WERI-Rb-1 (cell line): ENCODE results near the gene IL3RA.
"Not testable (repeated sequence)": the region's sequence is repeated elsewhere in the genome, so short reads cannot be mapped to it uniquely, and the experiment has no call there.

ENCODE experiments used
- DNase-seq: peaks from one replicate; pipeline ENCODE4 v3.0.0-alpha.2; 2020
- H3K27ac ChIP-seq: fragments of 250-450 bp; sonication (Bioruptor Pico); 2 replicates; pipeline ENCODE4 v1.5.1; 2020; ENCODE audit warnings: mild to moderate bottlenecking, moderate library complexity
- H3K27me3 ChIP-seq: fragments of 250-450 bp; sonication (Bioruptor Pico); 2 replicates; pipeline ENCODE4 v1.5.1; 2021; ENCODE audit warnings: mild to moderate bottlenecking, low read depth, moderate library complexity; ENCODE audit not compliant: insufficient read depth, severe bottlenecking
- H3K36me3 ChIP-seq: fragments of 250-450 bp; sonication (Bioruptor Pico); 2 replicates; pipeline ENCODE4 v1.5.1; 2020; ENCODE audit warnings: mild to moderate bottlenecking, moderate library complexity
- H3K4me3 ChIP-seq: 2 replicates; pipeline ENCODE4 v1.5.1; 2011; ENCODE audit warnings: low read depth, mild to moderate bottlenecking, control low read depth, low read length
- H3K9me3 ChIP-seq: fragments of 250-450 bp; sonication (Bioruptor Pico); 2 replicates; pipeline ENCODE4 v1.5.1; 2021; ENCODE audit warnings: mild to moderate bottlenecking, moderate library complexity; ENCODE audit not compliant: severe bottlenecking
- TF ChIP-seq, protein P1 (sequence below): IDR thresholded peaks from 2 replicates; pipeline ENCODE4 v1.5.1; 2011; ENCODE audit warnings: low read depth, mild to moderate bottlenecking, control low read depth, inconsistent platforms, low read length

The IL3RA gene

DNA sequence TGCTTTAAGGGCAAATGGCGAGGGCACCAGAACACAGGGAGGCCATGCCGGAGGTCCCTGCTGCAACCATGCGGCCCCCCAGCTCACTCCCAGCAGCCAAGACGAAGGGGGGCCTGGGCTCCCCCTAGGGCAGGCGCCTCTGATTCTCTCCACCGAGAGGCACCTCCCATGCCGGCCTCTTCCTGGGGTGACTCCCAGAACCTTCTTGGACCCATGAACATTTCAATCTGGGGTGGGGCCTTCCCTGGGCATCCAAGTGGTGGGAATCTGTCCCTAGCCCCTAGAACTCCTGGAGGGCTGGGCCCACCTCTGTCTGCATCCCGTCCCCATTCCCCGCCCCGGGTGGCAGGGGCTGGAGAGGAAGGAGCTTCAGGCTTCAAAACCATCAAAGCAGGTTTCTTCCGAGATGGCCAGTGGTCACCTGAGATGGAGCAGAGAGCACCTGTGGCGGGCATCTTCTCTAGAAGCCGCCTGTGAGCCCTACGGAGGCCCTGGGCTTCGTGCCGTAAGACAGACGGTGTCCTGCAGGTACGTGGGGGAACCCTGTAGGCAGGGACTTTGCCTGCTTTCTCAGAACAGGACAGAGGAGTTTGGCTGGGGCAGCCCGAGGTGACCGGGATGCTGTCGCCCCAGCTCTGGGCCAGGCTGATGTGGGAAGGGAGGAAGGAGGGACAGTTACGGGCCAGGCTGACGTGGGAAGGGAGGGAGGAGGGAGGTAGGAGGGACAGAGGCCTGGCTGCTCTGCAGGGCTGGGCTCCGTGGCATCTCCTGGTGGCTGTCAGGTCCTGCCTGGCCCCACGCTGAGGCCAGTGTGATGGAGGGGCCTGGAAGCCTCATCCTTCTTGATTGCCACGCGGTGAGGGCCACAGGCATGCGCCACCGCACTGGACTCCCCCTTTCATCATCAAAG lies 62.1 kb downstream of the IL3RA start:
- TF ChIP-seq, protein P1, sequence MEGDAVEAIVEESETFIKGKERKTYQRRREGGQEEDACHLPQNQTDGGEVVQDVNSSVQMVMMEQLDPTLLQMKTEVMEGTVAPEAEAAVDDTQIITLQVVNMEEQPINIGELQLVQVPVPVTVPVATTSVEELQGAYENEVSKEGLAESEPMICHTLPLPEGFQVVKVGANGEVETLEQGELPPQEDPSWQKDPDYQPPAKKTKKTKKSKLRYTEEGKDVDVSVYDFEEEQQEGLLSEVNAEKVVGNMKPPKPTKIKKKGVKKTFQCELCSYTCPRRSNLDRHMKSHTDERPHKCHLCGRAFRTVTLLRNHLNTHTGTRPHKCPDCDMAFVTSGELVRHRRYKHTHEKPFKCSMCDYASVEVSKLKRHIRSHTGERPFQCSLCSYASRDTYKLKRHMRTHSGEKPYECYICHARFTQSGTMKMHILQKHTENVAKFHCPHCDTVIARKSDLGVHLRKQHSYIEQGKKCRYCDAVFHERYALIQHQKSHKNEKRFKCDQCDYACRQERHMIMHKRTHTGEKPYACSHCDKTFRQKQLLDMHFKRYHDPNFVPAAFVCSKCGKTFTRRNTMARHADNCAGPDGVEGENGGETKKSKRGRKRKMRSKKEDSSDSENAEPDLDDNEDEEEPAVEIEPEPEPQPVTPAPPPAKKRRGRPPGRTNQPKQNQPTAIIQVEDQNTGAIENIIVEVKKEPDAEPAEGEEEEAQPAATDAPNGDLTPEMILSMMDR = no peak
- Histone ChIP-seq H3K9me3 (no peaks in the 10 kb centered on the region), H3K36me3 (peaks cover 70% of the 10 kb centered on the region), H3K27ac (no peak overlapping the region), H3K27me3 (no peaks in the 10 kb centered on the region), H3K4me3 (no peak overlapping the region)
- DNase-seq = no peak

DNA sequence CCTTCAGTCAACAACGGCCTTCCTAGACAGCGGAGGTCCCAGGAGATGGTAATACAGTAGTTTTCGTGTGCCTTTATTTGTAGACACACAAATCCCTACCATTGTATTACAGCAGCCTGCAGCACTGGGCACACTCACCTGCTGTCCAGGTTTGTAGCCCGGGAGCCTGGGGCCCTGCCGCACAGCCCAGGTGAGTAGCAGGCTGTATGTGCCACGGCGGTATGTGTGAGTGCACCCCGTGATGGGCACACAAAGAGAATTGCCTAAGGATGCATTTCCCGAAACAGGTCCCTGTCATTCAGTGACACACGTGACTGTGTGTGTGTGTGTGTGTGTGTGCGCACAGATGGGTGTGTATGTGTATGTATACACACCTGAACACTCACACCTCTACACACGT lies 63.5 kb downstream of the IL3RA start:
- DNase-seq = no peak
- Histone ChIP-seq H3K9me3 (no peaks in the 10 kb centered on the region), H3K27ac (no peak overlapping the region), H3K4me3 (no peak overlapping the region), H3K36me3 (peaks cover 68% of the 10 kb centered on the region), H3K27me3 (no peaks in the 10 kb centered on the region)
- TF ChIP-seq, protein P1 = no peak

DNA sequence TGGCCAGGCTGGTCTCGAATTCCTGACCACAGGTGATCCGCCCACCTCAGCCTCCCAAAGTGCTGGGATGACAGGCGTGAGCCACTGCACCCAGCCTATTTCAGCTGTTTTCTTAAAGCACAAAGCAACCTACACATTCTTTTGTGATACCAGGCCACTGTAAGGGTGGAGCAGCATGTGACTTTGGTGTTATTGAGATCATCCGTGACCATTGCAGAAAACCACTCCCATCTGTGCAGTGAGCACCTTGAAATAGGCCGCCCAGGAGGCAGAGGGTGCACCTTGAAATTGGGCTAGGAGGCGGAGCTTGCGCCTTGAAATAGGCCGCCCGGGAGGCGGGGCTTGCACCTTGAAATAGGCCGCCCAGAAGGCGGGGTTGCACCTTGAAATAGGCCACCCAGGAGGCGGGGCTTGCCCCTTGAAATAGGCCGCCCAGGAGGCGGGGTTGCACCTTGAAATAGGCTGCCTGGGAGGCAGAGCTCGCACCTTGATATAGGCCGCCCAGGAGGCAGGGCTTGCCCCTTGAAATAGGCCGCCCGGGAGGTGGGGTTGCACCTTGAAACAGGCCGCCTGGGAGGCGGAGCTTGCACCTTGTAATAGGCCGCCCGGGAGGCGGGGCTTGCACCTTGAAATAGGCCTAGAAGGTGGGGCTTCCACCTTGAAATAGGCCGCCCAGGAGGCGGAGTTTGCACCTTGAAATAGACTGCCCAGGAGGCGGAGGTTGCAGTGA lies 64.3 kb downstream of the IL3RA start:
- Histone ChIP-seq H3K36me3 (peaks cover 62% of the 10 kb centered on the region), H3K4me3 (no peak overlapping the region), H3K9me3 (no peaks in the 10 kb centered on the region), H3K27ac (no peak overlapping the region; the same call in 1 of the 2 replicates), H3K27me3 (no peaks in the 10 kb centered on the region)
- DNase-seq = peak; percentile 45
- TF ChIP-seq, protein P1 = no peak

DNA sequence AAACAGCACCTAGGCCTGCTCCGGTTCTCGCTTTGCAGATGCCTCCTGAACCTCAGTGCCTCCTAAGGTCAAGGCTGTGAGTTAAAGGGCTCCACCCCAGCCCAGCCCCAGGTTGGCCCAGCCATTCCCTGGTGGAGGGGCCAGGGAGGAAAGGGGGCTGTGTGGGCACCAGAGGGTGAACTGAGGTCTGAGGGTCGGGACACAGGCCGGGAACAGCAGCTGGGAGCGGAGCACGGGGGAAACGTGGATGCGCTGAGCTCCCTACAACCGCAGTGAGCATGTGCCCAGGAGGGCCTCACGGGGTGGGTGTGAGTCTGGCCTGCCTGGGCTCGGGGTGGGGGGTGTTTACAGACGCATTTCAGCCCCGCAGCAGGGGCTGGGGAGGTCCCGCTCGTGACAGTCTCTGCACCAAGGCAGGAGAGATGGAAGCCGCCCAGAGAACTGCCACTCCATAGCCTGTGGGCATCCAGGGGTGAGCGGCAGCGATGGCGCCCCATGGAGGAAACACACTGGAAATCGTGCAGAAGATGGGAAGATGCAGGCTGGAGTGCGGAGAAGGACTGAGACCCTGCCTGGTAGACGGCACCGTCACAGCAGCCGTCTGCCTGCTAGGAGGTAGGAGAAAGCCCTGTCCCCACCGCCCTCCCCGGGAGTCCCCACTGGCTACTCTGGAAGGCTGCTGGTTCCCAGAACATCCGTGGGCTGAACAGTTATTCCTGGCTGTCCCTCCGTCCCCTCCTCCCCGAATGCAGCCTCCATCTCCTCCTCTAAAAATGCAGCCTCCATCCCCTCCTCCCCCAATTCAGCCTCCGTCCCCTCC lies 65.2 kb downstream of the IL3RA start:
- H3K4me3 ChIP-seq = no peak overlapping the region
- DNase-seq = no peak
- TF ChIP-seq, protein P1 = no peak
- peaks cover 53% of the 10 kb centered on the region for H3K36me3 ChIP-seq
- no peaks in the 10 kb centered on the region for H3K9me3 ChIP-seq
- no peaks in the 10 kb centered on the region for H3K27me3 ChIP-seq
- H3K27ac ChIP-seq = no peak overlapping the region

DNA sequence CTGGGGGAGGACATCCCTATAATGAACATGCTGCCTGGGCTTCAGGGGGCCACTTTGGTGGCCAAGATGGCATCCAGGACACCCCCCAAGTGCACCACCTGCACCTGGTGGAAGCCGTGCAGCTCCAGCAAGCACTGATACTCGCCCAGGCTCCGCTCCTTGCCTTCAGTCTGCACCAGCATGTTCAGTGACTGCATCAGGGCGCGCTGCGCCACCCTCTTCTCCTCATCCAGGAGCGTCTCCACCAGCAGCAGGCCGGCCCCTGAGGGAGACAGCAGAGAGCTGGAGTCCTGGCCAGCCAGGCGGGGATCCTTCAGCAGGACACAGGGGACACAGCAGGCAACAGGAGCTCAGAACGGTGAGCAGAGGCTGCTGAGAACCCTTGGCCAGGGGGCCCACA lies 66.6 kb downstream of the IL3RA start:
- TF ChIP-seq, protein P1 = no peak

DNA sequence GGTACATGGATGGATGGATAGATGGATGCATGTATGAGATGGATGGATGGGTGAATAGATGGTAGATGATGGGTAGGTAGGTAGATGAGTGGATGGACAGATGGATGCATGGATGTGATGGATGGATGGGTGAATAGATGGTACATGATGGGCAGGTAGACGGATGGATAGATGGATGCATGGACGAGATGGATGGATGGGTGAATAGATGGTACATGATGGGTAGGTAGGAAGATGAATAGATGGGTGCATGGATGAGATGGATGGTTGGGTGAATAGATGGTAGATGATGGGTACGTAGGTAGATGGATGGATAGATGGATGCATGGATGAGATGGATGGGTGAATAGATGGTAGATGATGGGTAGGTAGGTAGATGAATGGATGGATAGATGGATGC lies 67.3 kb downstream of the IL3RA start:
- not testable (repeated sequence) for DNase-seq, H3K27me3 ChIP-seq, H3K27ac ChIP-seq, H3K4me3 ChIP-seq, H3K9me3 ChIP-seq
- peaks cover 47% of the 10 kb centered on the region for H3K36me3 ChIP-seq

More for the DNA sequence above, 66.6 kb downstream of the IL3RA start:
- no peak overlapping the region for H3K4me3 ChIP-seq
- no peaks in the 10 kb centered on the region for H3K9me3 ChIP-seq
- peaks cover 54% of the 10 kb centered on the region for H3K36me3 ChIP-seq
- H3K27ac ChIP-seq = no peak overlapping the region
- H3K27me3 ChIP-seq = no peaks in the 10 kb centered on the region
- DNase-seq = no peak

DNA sequence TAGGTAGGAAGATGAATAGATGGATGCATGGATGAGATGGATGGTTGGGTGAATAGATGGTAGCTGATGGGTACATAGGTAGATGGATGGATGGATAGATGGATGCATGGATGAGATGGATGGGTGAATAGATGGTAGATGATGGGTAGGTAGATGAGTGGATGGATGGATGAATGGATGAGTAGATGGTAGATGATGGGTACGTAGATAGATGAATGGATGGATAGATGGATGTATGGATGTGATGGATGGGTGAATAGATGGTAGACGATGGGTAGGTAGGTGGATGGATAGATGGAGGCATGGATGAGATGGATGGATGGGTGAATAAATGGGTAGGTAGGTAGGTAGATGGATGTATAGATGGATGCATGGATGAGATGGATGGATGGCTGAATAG lies 69.2 kb downstream of the IL3RA start:
- not testable (repeated sequence) for H3K4me3 ChIP-seq, H3K9me3 ChIP-seq, H3K27me3 ChIP-seq, H3K27ac ChIP-seq, DNase-seq
- H3K36me3 ChIP-seq = peaks cover 32% of the 10 kb centered on the region
